NCI-H1105 treated with DMSO at 0.1 percent for 48 hours (cell line): ENCODE measurements around the gene KIAA0232.
A peak's percentile ranks its signal among the peaks of the same experiment; 100 is the strongest.
"Not testable (repeated sequence)": the region's sequence is repeated elsewhere in the genome, so short reads cannot be mapped to it uniquely, and the experiment has no call there.

Source experiments
- DNase-seq: peaks from one replicate; lab custom pipeline; 2025; lab: John Stamatoyannopoulos, UW

KIAA0232 gene

GRCh38 chr4:6773616-6774540 is 8.6 kb upstream of the KIAA0232 start:
- no peak for DNase-seq

GRCh38 chr4:6775746-6776145 is 6.8 kb upstream of the KIAA0232 start:
- no peak for DNase-seq

GRCh38 chr4:6776920-6777635 is 5.4 kb upstream of the KIAA0232 start:
- no peak for DNase-seq

- DNase-seq = no peak
These were observed 4.8 kb upstream of the KIAA0232 start for GRCh38 chr4:6777636-6778281.

GRCh38 chr4:6778435-6778834 is 4.1 kb upstream of the KIAA0232 start:
- no peak for DNase-seq

- no peak for DNase-seq
These were observed 2.6 kb upstream of the KIAA0232 start for GRCh38 chr4:6779667-6780565.

GRCh38 chr4:6781113-6781512 is 1.4 kb upstream of the KIAA0232 start:
- DNase-seq = no peak

- DNase-seq = no peak
These were observed 966 bp upstream of the KIAA0232 start for GRCh38 chr4:6781561-6781960.

GRCh38 chr4:6782846-6783110 is 251 bp downstream of the KIAA0232 start:
- DNase-seq = no peak

- peak; percentile 63 for DNase-seq
These were observed 819 bp downstream of the KIAA0232 start for GRCh38 chr4:6783111-6783981.

GRCh38 chr4:6785572-6785925 is 3.0 kb downstream of the KIAA0232 start:
- no peak for DNase-seq

GRCh38 chr4:6788123-6788522 is 5.6 kb downstream of the KIAA0232 start:
- DNase-seq = no peak

- not testable (repeated sequence) for DNase-seq
These were observed 8.7 kb downstream of the KIAA0232 start for GRCh38 chr4:6791245-6791644.

GRCh38 chr4:6791796-6792195 is 9.3 kb downstream of the KIAA0232 start:
- DNase-seq = not testable (repeated sequence)

- DNase-seq = no peak
These were observed 11.7 kb downstream of the KIAA0232 start for GRCh38 chr4:6794189-6794588.

GRCh38 chr4:6795821-6796220 is 13.3 kb downstream of the KIAA0232 start:
- no peak for DNase-seq

- DNase-seq = not testable (repeated sequence)
These were observed 14.8 kb downstream of the KIAA0232 start for GRCh38 chr4:6797368-6797767.

GRCh38 chr4:6799091-6799490 is 16.6 kb downstream of the KIAA0232 start:
- no peak for DNase-seq

GRCh38 chr4:6802025-6802424 is 19.5 kb downstream of the KIAA0232 start:
- no peak for DNase-seq

GRCh38 chr4:6802626-6803025 is 20.1 kb downstream of the KIAA0232 start:
- no peak for DNase-seq

GRCh38 chr4:6803246-6803645 is 20.7 kb downstream of the KIAA0232 start:
- no peak for DNase-seq
